Lower leg skin (tissue), 3 donors: ENCODE data around the gene TSKU.

Experiments used
- CTCF ChIP-seq, 3 donors: fragments of 450-650 bp; IDR thresholded peaks; one replicate each; pipeline ENCODE4 v1.5.1; 2016; ENCODE audit warnings: antibody characterized with exemption in 3 of 3, mild to moderate bottlenecking in 3 of 3, moderate library complexity in 2 of 3
- POLR2A ChIP-seq, 2 donors: fragments of 450-650 bp; IDR thresholded peaks; one replicate each; pipeline ENCODE4 v1.6.1; 2016 to 2017; ENCODE audit warnings: antibody characterized with exemption in 2 of 2, mild to moderate bottlenecking in 1 of 2, moderate library complexity in 1 of 2

- TF ChIP-seq POLR2A (IDR thresholded peaks at IDR 0.05) (no peak), CTCF (IDR thresholded peaks at IDR 0.05) (no peak)
Observed at GRCh38 chr11:76735841-76736240, 47.3 kb upstream of the TSKU start.
